B cell (primary cell): Measurements from ENCODE around the gene DNAJC7. TPM values are rescaled to one million over a fixed set of nuclear protein-coding genes. Genes with fewer than 3 reads are reported as not detected.

ENCODE experiments used
- ATAC-seq: fragments of 200-7000 bp; cut with Tn5 transposase; one replicate; pipeline ENCODE4 v1.10.0; 2021; ENCODE audit warnings: low read depth, mild to moderate bottlenecking, moderate number of reproducible peaks, moderate library complexity
- CTCF ChIA-PET: fragments of 350-600 bp; sonication (Branson Sonifier 250); formaldehyde crosslinking; loops from one replicate; lab custom pipeline; 2021; ENCODE audit warnings: antibody characterized with exemption, inconsistent platforms; lab: Charles Lee
- POLR2A ChIA-PET: fragments of 350-600 bp; sonication (Branson Sonifier 250); formaldehyde crosslinking; loops from one replicate; lab custom pipeline; 2021; ENCODE audit warnings: antibody characterized with exemption; lab: Charles Lee
- DNase-seq: peaks from one replicate; pipeline ENCODE4 v3.0.0; 2013
- H2AFZ ChIP-seq: 2 replicates; pipeline ENCODE4 v1.6.1; 2012; ENCODE audit warnings: mild to moderate bottlenecking, low read depth, low read length; ENCODE audit not compliant: insufficient read depth, poor library complexity, severe bottlenecking
- H3K27ac ChIP-seq, 2 donors: 1 replicate in 1 of 2; 2 replicates in 1 of 2; pipeline ENCODE4 v1.5.1; 2012 to 2013; ENCODE audit warnings: low read length in 2 of 2, mild to moderate bottlenecking in 2 of 2, moderate library complexity in 1 of 2
- H3K27me3 ChIP-seq, 4 experiments: fragments of 200-600 bp in 1 of 4; sonication (generic) in 1 of 4; replicated peaks in 1 of 4; 1 replicate in 2 of 4; 2 replicates in 2 of 4; pipeline versions ENCODE4 v1.6.1 to v1.7.0; 2013 to 2016; ENCODE audit warnings: low read length in 3 of 4, mild to moderate bottlenecking in 2 of 4, mixed read lengths in 1 of 4, moderate library complexity in 1 of 4; ENCODE audit not compliant: insufficient read depth in 4 of 4, control insufficient read depth in 3 of 4; ENCODE audit errors: control extremely low read depth in 1 of 4
- H3K36me3 ChIP-seq, 2 experiments: replicated peaks in 1 of 2; 1 replicate in 1 of 2; 2 replicates in 1 of 2; pipeline versions ENCODE4 v1.6.1 to v1.7.1; 2013; ENCODE audit warnings: low read length in 1 of 2; ENCODE audit not compliant: insufficient read depth in 2 of 2, control insufficient read depth in 1 of 2; ENCODE audit errors: control extremely low read depth in 1 of 2, extremely low read depth in 1 of 2
- H3K4me1 ChIP-seq, 2 donors: fragments of 200-600 bp in 1 of 2; sonication (generic) in 1 of 2; 1 replicate in 1 of 2; 2 replicates in 1 of 2; pipeline versions ENCODE4 v1.5.1 to v1.6.1; 2013 to 2017; ENCODE audit warnings: low read length in 2 of 2; ENCODE audit not compliant: control insufficient read depth in 2 of 2, insufficient read depth in 2 of 2
- H3K4me2 ChIP-seq: replicated peaks from 2 replicates; pipeline ENCODE3; 2012; ENCODE audit warnings: mild to moderate bottlenecking, low read depth, low read length; ENCODE audit not compliant: poor library complexity, severe bottlenecking
- H3K4me3 ChIP-seq, 5 experiments: fragments of 200-600 bp in 1 of 5; sonication (generic) in 1 of 5; 1 replicate in 3 of 5; 2 replicates in 2 of 5; pipeline versions ENCODE4 v1.5.1 to v1.7.0; 2011 to 2016; ENCODE audit warnings: low read length in 4 of 5, mild to moderate bottlenecking in 4 of 5, low read depth in 2 of 5, control low read depth in 1 of 5, moderate library complexity in 1 of 5; ENCODE audit not compliant: insufficient read depth in 1 of 5; ENCODE audit errors: control extremely low read depth in 1 of 5, extremely low read depth in 1 of 5
- H3K79me2 ChIP-seq: fragments of 200-600 bp; sonication (generic); one replicate; pipeline ENCODE4 v1.6.0; 2016; ENCODE audit warnings: low read length; ENCODE audit not compliant: control insufficient read depth, insufficient read depth
- H3K9ac ChIP-seq: fragments of 200-600 bp; sonication (generic); 2 replicates; pipeline ENCODE4 v1.6.1; 2017; ENCODE audit warnings: mild to moderate bottlenecking, low read length, moderate library complexity
- H3K9me3 ChIP-seq, 3 donors: one replicate each; pipeline versions ENCODE4 v1.6.1 to v1.7.1; 2013; ENCODE audit warnings: low read length in 2 of 3; ENCODE audit not compliant: control insufficient read depth in 2 of 3, insufficient read depth in 1 of 3; ENCODE audit errors: control extremely low read depth in 1 of 3
- H4K20me1 ChIP-seq: 2 replicates; pipeline ENCODE4 v1.6.0; 2012; ENCODE audit warnings: mild to moderate bottlenecking, low read length; ENCODE audit not compliant: insufficient read depth, control insufficient read depth, poor library complexity, severe bottlenecking
- H3K27ac Mint-ChIP-seq: one replicate; pipeline ENCODE4 v1.8.0; 2021; ENCODE audit warnings: mixed read lengths
- H3K27me3 Mint-ChIP-seq: one replicate; pipeline ENCODE4 v1.8.0; 2021; ENCODE audit warnings: mixed read lengths
- H3K4me1 Mint-ChIP-seq: one replicate; pipeline ENCODE4 v1.8.0; 2021; ENCODE audit warnings: mixed read lengths
- H3K4me3 Mint-ChIP-seq: one replicate; pipeline ENCODE4 v1.8.0; 2021; ENCODE audit warnings: mixed read lengths
- H3K9me3 Mint-ChIP-seq: one replicate; pipeline ENCODE4 v1.8.0; 2022; ENCODE audit warnings: mixed read lengths; ENCODE audit not compliant: insufficient read depth
- EZH2 ChIP-seq: IDR thresholded peaks from 2 replicates; pipeline ENCODE4 v1.6.1; 2012; ENCODE audit warnings: borderline replicate concordance, low read depth, mild to moderate bottlenecking, moderate library complexity, low read length; ENCODE audit not compliant: insufficient read depth, poor library complexity, severe bottlenecking
- WGBS: methylation state at CpG from one replicate; pipeline ENCODE4 v1.1.5; 2013; ENCODE audit warnings: missing lambda C conversion rate; ENCODE audit not compliant: insufficient coverage; 5-methylcytosine and 5-hydroxymethylcytosine counted together
- intact Hi-C: fragments of 100-400 bp; cut with micrococcal nuclease; formaldehyde crosslinking; loops from one replicate; pipeline ENCODE4 v1.10.0; 2022
- polyA plus RNA-seq: library from polyadenylated mRNA; depleted of rRNA; stranded (reverse); fragments of >200 nt; gene quantifications from 2 replicates; pipeline ENCODE4 v1.2.3, GENCODE V29; 2012
- total RNA-seq, 2 donors: library from RNA; stranded (reverse); fragments of 120-200 nt in 1 of 2; gene quantifications; 1 replicate in 1 of 2; 2 replicates in 1 of 2; pipeline versions ENCODE4 v1.2.3 to v1.2.4, GENCODE V29; 2013 to 2022
- TF ChIP-seq, protein P1 (sequence below): fragments of 200-600 bp; IDR thresholded peaks from one replicate; pipeline ENCODE4 v1.8.0; 2022; ENCODE audit warnings: antibody characterized with exemption, mild to moderate bottlenecking

Gene DNAJC7
- total and polyA plus RNA-seq, 2 donors (not counting 1 experiment from before 2014, with no cell fraction given): 22.0 to 152 TPM

DNA sequence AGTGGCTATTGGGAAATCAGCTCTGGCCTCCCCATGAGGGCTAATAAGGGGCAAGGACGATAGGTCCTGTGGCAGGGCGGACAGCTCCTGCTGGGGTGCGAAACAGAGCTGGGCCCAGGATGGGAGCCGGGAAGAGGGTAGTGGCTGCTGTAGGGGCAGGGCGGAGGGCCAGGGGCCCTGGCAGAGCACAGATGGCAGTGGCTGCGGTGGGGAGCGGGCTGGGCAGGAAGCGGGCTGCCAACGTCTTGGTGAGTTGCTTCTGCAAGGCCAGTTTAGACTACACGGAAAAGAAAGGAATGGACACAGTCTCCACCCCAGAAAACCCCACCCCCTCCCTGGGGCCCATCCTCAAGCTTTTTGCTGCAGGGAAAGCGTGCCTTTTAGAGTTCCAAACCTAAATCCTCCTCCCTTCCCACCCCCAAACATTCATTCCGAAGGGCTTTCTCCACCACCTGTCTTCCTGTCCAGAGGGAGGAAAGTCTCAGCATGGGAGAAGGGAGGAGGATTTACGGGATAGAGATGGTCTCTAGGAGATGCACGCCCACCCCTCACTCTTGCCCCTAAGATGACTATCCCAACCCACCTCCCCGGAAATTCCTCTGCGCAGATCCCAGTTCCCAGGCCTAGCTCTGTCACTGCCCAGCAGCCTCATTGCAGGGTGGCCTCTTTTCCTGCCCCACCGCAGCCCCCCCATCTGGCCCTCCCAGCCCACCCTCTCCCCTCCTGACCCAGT is 9.8 kb upstream of the DNAJC7 start:
- CTCF ChIA-PET: interaction anchor here (0.8 to 4.9 kb wide), 9 partner anchors 9 to 92 kb away, joined by 4 to 80 read pairs (median 9); partner anchors contain the start of genes DNAJC7 and KAT2A
- H2AFZ ChIP-seq: no peak overlapping the region
- POLR2A ChIA-PET: interaction anchor here (0.6 to 2.5 kb wide), 2 partner anchors 89 to 94 kb away, joined by 3 to 11 read pairs; no protein-coding TSS in a partner anchor
- H3K4me2 ChIP-seq: no peak overlapping the region
- no peak for ATAC-seq
- peaks cover 9% of the 10 kb centered on the region for H3K79me2 ChIP-seq
- 52% methylated on average over 13 of the region's 17 CpGs for WGBS
- Mint-ChIP-seq H3K9me3 (no peaks in the 10 kb centered on the region), H3K4me3 (no peak overlapping the region), H3K27me3 (no peaks in the 10 kb centered on the region), H3K27ac (no peak overlapping the region), H3K4me1 (peaks cover 16% of the 10 kb centered on the region)
- DNase-seq: no peak
- no peak overlapping the region for H3K27ac ChIP-seq
- peaks cover 0 to 3% (median 0%) of the 10 kb centered on the region in 4 experiments for H3K27me3 ChIP-seq
- peaks cover 11 to 14% of the 10 kb centered on the region in 2 donors for H3K4me1 ChIP-seq
- no peak overlapping the region for H3K4me3 ChIP-seq
- peaks cover 0 to 23% of the 10 kb centered on the region in 2 experiments for H3K36me3 ChIP-seq
- H3K9me3 ChIP-seq: no peaks in the 10 kb centered on the region
- intact Hi-C loops: no loop called here
- TF ChIP-seq, protein P1, sequence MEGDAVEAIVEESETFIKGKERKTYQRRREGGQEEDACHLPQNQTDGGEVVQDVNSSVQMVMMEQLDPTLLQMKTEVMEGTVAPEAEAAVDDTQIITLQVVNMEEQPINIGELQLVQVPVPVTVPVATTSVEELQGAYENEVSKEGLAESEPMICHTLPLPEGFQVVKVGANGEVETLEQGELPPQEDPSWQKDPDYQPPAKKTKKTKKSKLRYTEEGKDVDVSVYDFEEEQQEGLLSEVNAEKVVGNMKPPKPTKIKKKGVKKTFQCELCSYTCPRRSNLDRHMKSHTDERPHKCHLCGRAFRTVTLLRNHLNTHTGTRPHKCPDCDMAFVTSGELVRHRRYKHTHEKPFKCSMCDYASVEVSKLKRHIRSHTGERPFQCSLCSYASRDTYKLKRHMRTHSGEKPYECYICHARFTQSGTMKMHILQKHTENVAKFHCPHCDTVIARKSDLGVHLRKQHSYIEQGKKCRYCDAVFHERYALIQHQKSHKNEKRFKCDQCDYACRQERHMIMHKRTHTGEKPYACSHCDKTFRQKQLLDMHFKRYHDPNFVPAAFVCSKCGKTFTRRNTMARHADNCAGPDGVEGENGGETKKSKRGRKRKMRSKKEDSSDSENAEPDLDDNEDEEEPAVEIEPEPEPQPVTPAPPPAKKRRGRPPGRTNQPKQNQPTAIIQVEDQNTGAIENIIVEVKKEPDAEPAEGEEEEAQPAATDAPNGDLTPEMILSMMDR: no peak
- no peak for TF ChIP-seq EZH2
- H3K9ac ChIP-seq: no peak overlapping the region
- peaks cover 15% of the 10 kb centered on the region for H4K20me1 ChIP-seq

DNA sequence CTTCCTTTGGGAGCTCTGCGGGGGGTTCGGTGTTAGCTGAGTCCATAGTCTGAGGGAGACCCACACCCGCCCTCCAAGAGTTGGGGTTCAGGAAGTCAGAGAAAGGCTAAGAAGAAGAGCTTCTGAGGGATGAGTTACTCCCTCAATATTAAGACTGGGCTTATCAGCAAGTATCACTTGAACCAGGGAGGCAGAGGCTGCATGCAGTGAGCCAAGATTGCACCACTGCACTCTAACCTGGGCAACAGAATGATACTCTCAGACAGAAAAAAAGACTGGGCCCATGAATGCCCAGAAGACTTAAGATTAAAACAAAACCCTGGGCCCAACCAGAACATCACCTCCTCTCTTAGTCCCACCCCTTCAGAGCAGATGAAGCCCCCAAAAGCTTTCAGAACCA is 8.7 kb upstream of the DNAJC7 start:
- Mint-ChIP-seq H3K9me3 (no peaks in the 10 kb centered on the region), H3K27me3 (no peaks in the 10 kb centered on the region), H3K27ac (peak overlapping the region; percentile 26), H3K4me1 (peaks cover 22% of the 10 kb centered on the region), H3K4me3 (no peak overlapping the region)
- Histone ChIP-seq H3K27ac (no peak overlapping the region), H3K27me3 (peaks cover 0 to 3% (median 0%) of the 10 kb centered on the region in 4 experiments), H3K4me1 (peaks cover 18 to 21% of the 10 kb centered on the region in 2 donors), H4K20me1 (peaks cover 15% of the 10 kb centered on the region), H2AFZ (no peak overlapping the region), H3K79me2 (peaks cover 19% of the 10 kb centered on the region), H3K4me3 (no peak overlapping the region), H3K36me3 (peaks cover 0 to 26% of the 10 kb centered on the region in 2 experiments), H3K4me2 (no peak overlapping the region), H3K9ac (no peak overlapping the region), H3K9me3 (no peaks in the 10 kb centered on the region)
- TF ChIP-seq EZH2: no peak
- TF ChIP-seq, protein P1: no peak
- DNase-seq: no peak
- ATAC-seq: no peak
- intact Hi-C loops: loop anchor here (1.0 kb wide), 3 partner anchors 63 to 90 kb away; partner anchors contain the start of gene DHX58
- 100% methylated on average over 3 of the region's 3 CpGs for whole genome bisulfite sequencing
- CTCF ChIA-PET: interaction anchor here (0.6 to 4.9 kb wide), 23 partner anchors 8 to 380 kb away, joined by 3 to 80 read pairs (median 4); partner anchors contain the start of genes DHX58, DNAJC7, KAT2A and ZNF385C
- POLR2A ChIA-PET: interaction anchor here (1.3 to 2.5 kb wide), 2 partner anchors 9 to 91 kb away, joined by 3 to 11 read pairs; partner anchors contain the start of gene DNAJC7
